GM19438 (cell line): Measurements from ENCODE around the gene NDUFAF7.
"Not testable (repeated sequence)": the region's sequence is repeated elsewhere in the genome, so short reads cannot be mapped to it uniquely, and the experiment has no call there.

Experiments
- ATAC-seq: cut with Tn5 transposase; IDR thresholded peaks from one replicate; pipeline ENCODE4 v1.9.1; 2021; ENCODE audit warnings: low read depth; ENCODE audit not compliant: unreplicated experiment

NDUFAF7 gene

GRCh38 chr2:37274359-37274965, 43.0 kb downstream of the NDUFAF7 start:
- no peak for ATAC-seq

- ATAC-seq, result no peak
These were observed 44.8 kb downstream of the NDUFAF7 start for GRCh38 chr2:37276291-37276690.

- ATAC-seq, result no peak
These were observed 50.5 kb downstream of the NDUFAF7 start for GRCh38 chr2:37281916-37282315.

GRCh38 chr2:37282746-37283145, 51.3 kb downstream of the NDUFAF7 start:
- no peak for ATAC-seq

- ATAC-seq, result no peak
These were observed 51.7 kb downstream of the NDUFAF7 start for GRCh38 chr2:37283207-37283606.

- ATAC-seq, result no peak
These were observed 52.9 kb downstream of the NDUFAF7 start for GRCh38 chr2:37284381-37284780.

- ATAC-seq, result no peak
These were observed 56.5 kb downstream of the NDUFAF7 start for GRCh38 chr2:37287966-37288365.

GRCh38 chr2:37291680-37292079, 60.2 kb downstream of the NDUFAF7 start:
- no peak for ATAC-seq

GRCh38 chr2:37294858-37295257, 63.4 kb downstream of the NDUFAF7 start:
- ATAC-seq, result not testable (repeated sequence)

- no peak for ATAC-seq
These were observed 64.1 kb downstream of the NDUFAF7 start for GRCh38 chr2:37295469-37296073.

- ATAC-seq, result no peak
These were observed 66.2 kb downstream of the NDUFAF7 start for GRCh38 chr2:37297632-37298031.
